Panc1 (cell line): ENCODE results near the gene TFCP2L1. TPM values are rescaled to one million over a fixed set of nuclear protein-coding genes. Genes with fewer than 3 reads are reported as not detected.
A peak's percentile ranks its signal among the peaks of the same experiment; 100 is the strongest.

Source experiments
- ATAC-seq: fragments of 200-7000 bp; cut with Tn5 transposase; 2 replicates; pipeline ENCODE4 v1.9.1; 2020; ENCODE audit warnings: mild to moderate bottlenecking, moderate library complexity
- BruUV-seq: library from RNA; stranded (reverse); fragments of 400-500 nt; replicated peaks from 2 replicates; lab custom pipeline; 2021; lab: Mats Ljungman, UMichigan
- CTCF ChIA-PET: fragments of 300-600 bp; sonication (Branson Sonifier 250); formaldehyde crosslinking; loops from one replicate; lab custom pipeline; 2022; ENCODE audit warnings: antibody characterized with exemption; lab: Charles Lee
- POLR2A ChIA-PET: fragments of 300-600 bp; sonication (Branson Sonifier 250); formaldehyde crosslinking; loops from one replicate; lab custom pipeline; 2022; ENCODE audit warnings: antibody characterized with exemption; lab: Charles Lee
- DNase-seq: peaks from one replicate; pipeline ENCODE4 v3.0.0-alpha.2; 2010; ENCODE audit warnings: low read depth, low spot score
- H3K27ac ChIP-seq: 2 replicates; pipeline ENCODE4 v1.5.1; 2011; ENCODE audit warnings: mild to moderate bottlenecking, low read length, inconsistent platforms
- H3K27me3 ChIP-seq: fragments of 200-500 bp; sonication (Bioruptor generic); 2 replicates; pipeline ENCODE4 v1.6.0; 2014; ENCODE audit warnings: low read length, inconsistent platforms; ENCODE audit not compliant: control insufficient read depth, insufficient read depth
- H3K36me3 ChIP-seq: fragments of 200-500 bp; sonication (Bioruptor generic); 2 replicates; pipeline ENCODE4 v1.5.1; 2014; ENCODE audit warnings: inconsistent platforms, mild to moderate bottlenecking, low read length, moderate library complexity; ENCODE audit not compliant: control insufficient read depth, insufficient read depth
- H3K4me1 ChIP-seq: 2 replicates; pipeline ENCODE4 v1.5.1; 2011; ENCODE audit warnings: inconsistent platforms, mild to moderate bottlenecking, low read length, moderate library complexity; ENCODE audit not compliant: control insufficient read depth, insufficient read depth
- H3K4me3 ChIP-seq, 2 experiments: 2 replicates each; pipeline ENCODE4 v1.5.1; 2011 to 2012; ENCODE audit warnings: low read depth in 2 of 2, low read length in 2 of 2, mild to moderate bottlenecking in 2 of 2, inconsistent platforms in 1 of 2, moderate library complexity in 1 of 2
- H3K9me3 ChIP-seq: fragments of 200-500 bp; sonication (Bioruptor generic); 2 replicates; pipeline ENCODE4 v1.5.1; 2014; ENCODE audit warnings: low read depth, mild to moderate bottlenecking, inconsistent platforms, low read length, moderate library complexity; ENCODE audit not compliant: control insufficient read depth, insufficient read depth
- CTCF ChIP-seq: fragments of 450-650 bp; IDR thresholded peaks from 2 replicates; pipeline ENCODE4 v1.5.1; 2017; ENCODE audit warnings: mild to moderate bottlenecking
- POLR2AphosphoS5 ChIP-seq: IDR thresholded peaks from 2 replicates; pipeline ENCODE4 v1.6.1; 2012; ENCODE audit warnings: mild to moderate bottlenecking, low read depth, low read length, moderate library complexity
- SIN3A ChIP-seq: IDR thresholded peaks from 2 replicates; pipeline ENCODE4 v1.6.1; 2012; ENCODE audit warnings: low read depth, mild to moderate bottlenecking, low read length, moderate library complexity, borderline replicate concordance; ENCODE audit not compliant: insufficient read depth
- TCF7L2 ChIP-seq: IDR thresholded peaks from 2 replicates; pipeline ENCODE4 v1.6.1; 2011; ENCODE audit warnings: mild to moderate bottlenecking, low read depth, low read length, inconsistent platforms
- in situ Hi-C: cut with HindIII; loops from 2 replicates; pipeline ENCODE4 v1.10.0; 2016; ENCODE audit warnings: low sequenced_read_pairs, low pct_unique_long_range_greater_than_20kb
- intact Hi-C: fragments of 100-400 bp; cut with micrococcal nuclease; formaldehyde crosslinking; loops from one replicate; pipeline ENCODE4 v1.10.0; 2022; ENCODE audit not compliant: unreplicated experiment
- total RNA-seq: library from RNA; stranded (reverse); gene quantifications from one replicate; pipeline ENCODE4 v1.2.1, GENCODE V29; 2021; ENCODE audit not compliant: unreplicated experiment
- TF ChIP-seq, protein P1 (sequence below), 2 experiments: IDR thresholded peaks; 2 replicates each; pipeline ENCODE4 v1.6.1; 2011 to 2012; ENCODE audit warnings: low read depth in 2 of 2, control low read depth in 1 of 2, low read length in 1 of 2, mild to moderate bottlenecking in 1 of 2, moderate library complexity in 1 of 2; ENCODE audit not compliant: insufficient read depth in 1 of 2

The TFCP2L1 gene
- total RNA-seq, 1 experiment from 2014 or later = 4.9 TPM

GRCh38 chr2:121211251-121211650, 73.8 kb downstream of the TFCP2L1 start:
- Histone ChIP-seq H3K4me3 (no peak overlapping the region), H3K9me3 (no peaks in the 10 kb centered on the region), H3K36me3 (no peaks in the 10 kb centered on the region), H3K27ac (no peak overlapping the region), H3K4me1 (no peaks in the 10 kb centered on the region), H3K27me3 (no peaks in the 10 kb centered on the region)
- ATAC-seq (no peak; the same call in 1 of the 2 replicates), DNase-seq (no peak)
- in situ Hi-C loops (no loop called here), intact Hi-C loops (no loop called here)
- TF ChIP-seq CTCF (no peak), POLR2AphosphoS5 (no peak), SIN3A (no peak), TCF7L2 (no peak)
- TF ChIP-seq, protein P1, sequence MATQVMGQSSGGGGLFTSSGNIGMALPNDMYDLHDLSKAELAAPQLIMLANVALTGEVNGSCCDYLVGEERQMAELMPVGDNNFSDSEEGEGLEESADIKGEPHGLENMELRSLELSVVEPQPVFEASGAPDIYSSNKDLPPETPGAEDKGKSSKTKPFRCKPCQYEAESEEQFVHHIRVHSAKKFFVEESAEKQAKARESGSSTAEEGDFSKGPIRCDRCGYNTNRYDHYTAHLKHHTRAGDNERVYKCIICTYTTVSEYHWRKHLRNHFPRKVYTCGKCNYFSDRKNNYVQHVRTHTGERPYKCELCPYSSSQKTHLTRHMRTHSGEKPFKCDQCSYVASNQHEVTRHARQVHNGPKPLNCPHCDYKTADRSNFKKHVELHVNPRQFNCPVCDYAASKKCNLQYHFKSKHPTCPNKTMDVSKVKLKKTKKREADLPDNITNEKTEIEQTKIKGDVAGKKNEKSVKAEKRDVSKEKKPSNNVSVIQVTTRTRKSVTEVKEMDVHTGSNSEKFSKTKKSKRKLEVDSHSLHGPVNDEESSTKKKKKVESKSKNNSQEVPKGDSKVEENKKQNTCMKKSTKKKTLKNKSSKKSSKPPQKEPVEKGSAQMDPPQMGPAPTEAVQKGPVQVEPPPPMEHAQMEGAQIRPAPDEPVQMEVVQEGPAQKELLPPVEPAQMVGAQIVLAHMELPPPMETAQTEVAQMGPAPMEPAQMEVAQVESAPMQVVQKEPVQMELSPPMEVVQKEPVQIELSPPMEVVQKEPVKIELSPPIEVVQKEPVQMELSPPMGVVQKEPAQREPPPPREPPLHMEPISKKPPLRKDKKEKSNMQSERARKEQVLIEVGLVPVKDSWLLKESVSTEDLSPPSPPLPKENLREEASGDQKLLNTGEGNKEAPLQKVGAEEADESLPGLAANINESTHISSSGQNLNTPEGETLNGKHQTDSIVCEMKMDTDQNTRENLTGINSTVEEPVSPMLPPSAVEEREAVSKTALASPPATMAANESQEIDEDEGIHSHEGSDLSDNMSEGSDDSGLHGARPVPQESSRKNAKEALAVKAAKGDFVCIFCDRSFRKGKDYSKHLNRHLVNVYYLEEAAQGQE (IDR thresholded peaks at IDR 0.05; ENCODE audit: insufficient read depth in 1 of 2, low read depth in 2 of 2, low read length in 1 of 2) = no peak
- BruUV-seq = no TSS peak
- POLR2A ChIA-PET = no interaction called here
- CTCF ChIA-PET = interaction anchor here (0.6 to 1.2 kb wide), 2 partner anchors 33 to 118 kb away, joined by 3 to 5 read pairs; no protein-coding TSS in a partner anchor

DNA sequence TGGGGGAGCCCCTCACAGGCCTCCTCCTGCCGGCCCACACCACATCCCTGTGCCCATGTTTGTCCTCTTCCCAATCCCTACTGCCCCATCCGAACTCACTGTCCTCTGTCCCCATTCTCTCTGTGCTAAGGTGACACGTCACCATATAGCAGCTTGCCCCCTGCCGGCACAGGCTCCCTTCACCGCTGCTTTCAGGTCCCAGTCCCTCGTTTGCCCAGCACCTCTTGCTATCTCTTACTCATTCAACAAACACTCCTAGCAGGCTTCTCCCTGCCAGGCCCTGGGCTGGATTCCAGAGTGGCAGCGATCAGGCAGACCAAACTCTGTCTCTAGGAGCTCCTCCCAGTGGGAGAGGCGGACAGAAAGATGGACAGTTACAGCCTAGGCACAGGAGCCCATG, 74.3 kb downstream of the TFCP2L1 start:
- ChIA-PET POLR2A (no interaction called here), CTCF (interaction anchor here (1.2 kb wide), 1 partner anchor 33 kb away, joined by 3 read pairs; no protein-coding TSS in a partner anchor)
- Histone ChIP-seq H3K4me1 (no peaks in the 10 kb centered on the region), H3K4me3 (no peak overlapping the region), H3K27me3 (no peaks in the 10 kb centered on the region), H3K36me3 (no peaks in the 10 kb centered on the region), H3K9me3 (no peaks in the 10 kb centered on the region), H3K27ac (no peak overlapping the region)
- in situ Hi-C loops (no loop called here), intact Hi-C loops (no loop called here)
- no TSS peak for BruUV-seq
- no peak for TF ChIP-seq POLR2AphosphoS5
- TF ChIP-seq CTCF = no peak
- TF ChIP-seq SIN3A = no peak
- no peak for TF ChIP-seq TCF7L2
- TF ChIP-seq, protein P1 (IDR thresholded peaks at IDR 0.05; ENCODE audit: insufficient read depth in 1 of 2, low read depth in 2 of 2, low read length in 1 of 2) = no peak
- ATAC-seq = peak; percentile 72
- DNase-seq = no peak
